K562 (cell line): ENCODE results near the gene EVI5. TPM values are rescaled to one million over a fixed set of nuclear protein-coding genes. Genes with fewer than 3 reads are reported as not detected.

Experiments
- ATAC-seq: fragments of 200-7000 bp; cut with Tn5 transposase; 3 replicates; pipeline ENCODE4 v1.9.1; 2020; ENCODE audit warnings: moderate library complexity
- BruUV-seq: library from RNA; stranded (reverse); fragments of 400-500 nt; replicated peaks from 2 replicates; lab custom pipeline; 2021; lab: Mats Ljungman, UMichigan
- CTCF ChIA-PET: fragments of 300-600 bp; formaldehyde crosslinking; extraction: SDS; loops from one replicate; lab custom pipeline; 2021; ENCODE audit warnings: low intra/inter-chr PET ratio; lab: Yijun Ruan, JAX
- POLR2A ChIA-PET: fragments of 300-600, 350-650 bp; sonication (Branson Sonifier 250); formaldehyde crosslinking; extraction: SDS; loops from one replicate; lab custom pipeline; 2021; ENCODE audit warnings: antibody characterized with exemption, inconsistent platforms; lab: Yijun Ruan, JAX
- DNase-seq, 4 experiments: peaks; one replicate each; pipeline versions ENCODE4 v3.0.0 to v3.0.0-alpha.2; 2011 to 2018; ENCODE audit warnings: low spot score in 3 of 4, mixed read lengths in 3 of 4; ENCODE audit errors: extremely low read depth in 1 of 4
- FAIRE-seq: peaks from 2 replicates; lab custom pipeline; 2011; peaks lifted over from hg19 to GRCh38; lab: Jason Lieb, UNC
- H2AFZ ChIP-seq: 2 replicates; pipeline ENCODE4 v1.6.0; 2011; ENCODE audit warnings: low read depth, low read length, control low read depth, inconsistent platforms
- H3K27ac ChIP-seq: fragments of 200-600 bp; 3 replicates; pipeline ENCODE4 v1.8.0; 2011; ENCODE audit warnings: low read depth, mild to moderate bottlenecking, control low read depth, inconsistent platforms, low read length, moderate library complexity, mixed read lengths; ENCODE audit errors: extremely low read depth
- H3K27me3 ChIP-seq, 2 experiments: fragments of 300-600 bp in 1 of 2; 2 replicates in 1 of 2; 3 replicates in 1 of 2; pipeline versions ENCODE4 v1.6.0 to v1.8.0; 2011; ENCODE audit warnings: inconsistent platforms in 2 of 2, low read length in 2 of 2, mild to moderate bottlenecking in 1 of 2, mixed read lengths in 1 of 2, moderate library complexity in 1 of 2; ENCODE audit not compliant: control insufficient read depth in 2 of 2, insufficient read depth in 2 of 2
- H3K36me3 ChIP-seq: fragments of 300-600 bp; 3 replicates; pipeline ENCODE4 v1.8.0; 2011; ENCODE audit warnings: mild to moderate bottlenecking, low read length, inconsistent platforms; ENCODE audit not compliant: control insufficient read depth, insufficient read depth
- H3K4me1 ChIP-seq, 2 experiments: fragments of 200-600 bp in 1 of 2; replicated peaks in 1 of 2; 2 replicates in 1 of 2; 3 replicates in 1 of 2; pipeline versions ENCODE4 v1.5.1 to v1.8.0; 2011; ENCODE audit warnings: inconsistent platforms in 2 of 2, low read length in 2 of 2, mild to moderate bottlenecking in 1 of 2, mixed read lengths in 1 of 2, moderate library complexity in 1 of 2; ENCODE audit not compliant: control insufficient read depth in 2 of 2, insufficient read depth in 2 of 2
- H3K4me2 ChIP-seq: 2 replicates; pipeline ENCODE4 v1.6.1; 2011; ENCODE audit warnings: low read length, control low read depth, inconsistent platforms, mixed read lengths; ENCODE audit not compliant: insufficient read depth
- H3K4me3 ChIP-seq: fragments of 200-600 bp; sonication (generic), shearing (Covaris generic); 2 replicates; pipeline ENCODE4 v1.5.1; 2016; ENCODE audit warnings: control low read depth, inconsistent platforms
- H3K79me2 ChIP-seq: fragments of 200-600 bp; 3 replicates; pipeline ENCODE4 v1.8.0; 2011; ENCODE audit warnings: low read length, inconsistent platforms; ENCODE audit not compliant: control insufficient read depth, insufficient read depth
- H3K9ac ChIP-seq, 2 experiments: 2 replicates each; pipeline versions ENCODE4 v1.6.0 to v1.6.1; 2011; ENCODE audit warnings: low read depth in 2 of 2, low read length in 2 of 2, control low read depth in 1 of 2, inconsistent platforms in 1 of 2, mild to moderate bottlenecking in 1 of 2, mixed read lengths in 1 of 2; ENCODE audit not compliant: insufficient read depth in 1 of 2
- H3K9me1 ChIP-seq: one replicate; pipeline ENCODE4 v1.6.0; 2011; ENCODE audit warnings: inconsistent platforms, mild to moderate bottlenecking, low read length, moderate library complexity; ENCODE audit not compliant: control insufficient read depth, insufficient read depth
- H3K9me3 ChIP-seq: replicated peaks from 2 replicates; pipeline ENCODE4 v1.5.1; 2011; ENCODE audit warnings: low read depth, low read length, inconsistent platforms; ENCODE audit not compliant: control insufficient read depth, insufficient read depth
- H4K20me1 ChIP-seq: replicated peaks from 2 replicates; pipeline ENCODE4 v1.6.1; 2011; ENCODE audit warnings: low read length, inconsistent platforms, mixed read lengths; ENCODE audit not compliant: control insufficient read depth, insufficient read depth
- CHAMP1 ChIP-seq: fragments of 450-650 bp; IDR thresholded peaks from 2 replicates; pipeline ENCODE4 v1.6.1; 2016; ENCODE audit warnings: mild to moderate bottlenecking
- SLC30A9 ChIP-seq: fragments of 250-450 bp; sonication (Bioruptor Pico); IDR thresholded peaks from 2 replicates; pipeline ENCODE4 v1.8.0; 2022; ENCODE audit warnings: mild to moderate bottlenecking, moderate library complexity
- SMARCA4 ChIP-seq: fragments of 450-650 bp; IDR thresholded peaks from 2 replicates; pipeline ENCODE4 v1.6.1; 2016
- THAP12 ChIP-seq: fragments of 250-450 bp; sonication (Bioruptor Pico); IDR thresholded peaks from 2 replicates; pipeline ENCODE4 v1.9.0; 2021; ENCODE audit warnings: mild to moderate bottlenecking, inconsistent platforms
- ZNF232 ChIP-seq: sonication (generic); formaldehyde crosslinking; IDR thresholded peaks from 2 replicates; pipeline ENCODE4 v1.8.0; 2022; ENCODE audit warnings: mild to moderate bottlenecking, missing genetic modification reagents
- WGBS: fragments of 100-300 bp; shearing (Covaris generic); methylation state at CpG from one replicate; pipeline ENCODE4 v1.1.6; 2016; ENCODE audit warnings: low coverage, mixed read lengths; ENCODE audit not compliant: insufficient coverage; ENCODE audit errors: missing lambda C conversion rate; 5-methylcytosine and 5-hydroxymethylcytosine counted together
- in situ Hi-C: fragments of 300-500 bp; cut with MboI; formaldehyde crosslinking; loops from 4 replicates; pipeline ENCODE4 v1.15.0; 2018; ENCODE audit warnings: inconsistent platforms, mixed read lengths
- intact Hi-C: fragments of 100-400 bp; cut with micrococcal nuclease; formaldehyde crosslinking; loops from 2 replicates; pipeline ENCODE4 v1.14.2; 2022
- polyA plus RNA-seq, 8 experiments: library from polyadenylated mRNA; depleted of rRNA in 4 of 8; stranded (reverse) in 5 of 8; unstranded in 3 of 8; fragments of >200 nt; fragmentation: Nextera tagmentation in 2 of 8; fragmentation: Illumina TruSeq in 1 of 8; extraction: Ambion mirVana in 2 of 8; extraction: Trizol in 1 of 8; gene quantifications; 2 replicates each; pipeline versions ENCODE4 v1.2.1 to v1.2.3, GENCODE V29; 2011 to 2014; ENCODE audit warnings: inconsistent platforms in 1 of 8, missing spikeins in 1 of 8
- total RNA-seq, 7 experiments: library from RNA; depleted of rRNA in 6 of 7; stranded (reverse); fragments of >200 nt in 6 of 7; fragmentation: Illumina TruSeq in 2 of 7; extraction: Trizol in 2 of 7; gene quantifications; 2 replicates each; pipeline versions ENCODE4 v1.2.1 to v1.2.3, GENCODE V29; 2011 to 2021; ENCODE audit warnings: low replicate concordance in 1 of 7
- TF ChIP-seq, protein P1 (sequence below): fragments of 450-650 bp; IDR thresholded peaks from 2 replicates; pipeline ENCODE4 v1.6.1; 2017; ENCODE audit warnings: antibody characterized with exemption
- TF ChIP-seq, protein P2 (sequence below): sonication (generic); formaldehyde crosslinking; IDR thresholded peaks from 2 replicates; pipeline ENCODE4 v1.8.0; 2023; ENCODE audit warnings: missing genetic modification reagents, mild to moderate bottlenecking, borderline replicate concordance

Gene EVI5
- total and polyA plus RNA-seq, 9 of the 15 experiments (the other 6 are each of a cell fraction or from before 2014, with no cell fraction given) = 1.7 to 50.1 (median 13.7) TPM

GRCh38 chr1:92748138-92748537, 36.8 kb downstream of the EVI5 start:
- Histone ChIP-seq H3K27me3 (no peaks in the 10 kb centered on the region), H3K27ac (no peak overlapping the region), H3K9me1 (no peaks in the 10 kb centered on the region), H3K9me3 (no peaks in the 10 kb centered on the region), H3K9ac (peak overlapping the region in 1 of 2 experiments; percentile 32; a peak in 1 of 4 replicates), H4K20me1 (no peaks in the 10 kb centered on the region; the same call in 1 of the 2 replicates), H3K4me2 (0 out of 2 replicates have a peak overlapping the region, but pooled peaks have one; percentile 17), H3K4me1 (peaks cover 0 to 6% of the 10 kb centered on the region in 2 experiments; a peak in 3 of 5 replicates), H3K4me3 (no peak overlapping the region), H3K79me2 (peaks cover 25% of the 10 kb centered on the region), H2AFZ (no peak overlapping the region), H3K36me3 (no peaks in the 10 kb centered on the region)
- POLR2A ChIA-PET = interaction anchor here (0.6 to 1.3 kb wide), 5 partner anchors 9 to 84 kb away, joined by 3 to 5 read pairs (median 4); partner anchors contain the start of genes EVI5 and RPL5
- in situ Hi-C loops (no loop called here), intact Hi-C loops (loop anchor here (5.0 kb wide), 1 partner anchor 84 kb away; the partner anchor contains the start of gene RPL5)
- peak in 1 of 4 experiments; percentile 27 for DNase-seq
- WGBS = 42% methylated on average over 3 of the region's 3 CpGs
- FAIRE-seq = peak; percentile 54
- no TSS peak for BruUV-seq
- ATAC-seq = peak; percentile 84
- CTCF ChIA-PET = interaction anchor here (1.4 kb wide), 1 partner anchor 70 kb away, joined by 7 read pairs; no protein-coding TSS in a partner anchor
- TF ChIP-seq SLC30A9 (CRISPR knock-in tag) (no peak), THAP12 (no peak), ZNF232 (CRISPR knock-in tag) (no peak), CHAMP1 (no peak), SMARCA4 (no peak)
- TF ChIP-seq, protein P1, sequence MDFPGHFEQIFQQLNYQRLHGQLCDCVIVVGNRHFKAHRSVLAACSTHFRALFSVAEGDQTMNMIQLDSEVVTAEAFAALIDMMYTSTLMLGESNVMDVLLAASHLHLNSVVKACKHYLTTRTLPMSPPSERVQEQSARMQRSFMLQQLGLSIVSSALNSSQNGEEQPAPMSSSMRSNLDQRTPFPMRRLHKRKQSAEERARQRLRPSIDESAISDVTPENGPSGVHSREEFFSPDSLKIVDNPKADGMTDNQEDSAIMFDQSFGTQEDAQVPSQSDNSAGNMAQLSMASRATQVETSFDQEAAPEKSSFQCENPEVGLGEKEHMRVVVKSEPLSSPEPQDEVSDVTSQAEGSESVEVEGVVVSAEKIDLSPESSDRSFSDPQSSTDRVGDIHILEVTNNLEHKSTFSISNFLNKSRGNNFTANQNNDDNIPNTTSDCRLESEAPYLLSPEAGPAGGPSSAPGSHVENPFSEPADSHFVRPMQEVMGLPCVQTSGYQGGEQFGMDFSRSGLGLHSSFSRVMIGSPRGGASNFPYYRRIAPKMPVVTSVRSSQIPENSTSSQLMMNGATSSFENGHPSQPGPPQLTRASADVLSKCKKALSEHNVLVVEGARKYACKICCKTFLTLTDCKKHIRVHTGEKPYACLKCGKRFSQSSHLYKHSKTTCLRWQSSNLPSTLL = no peak
- TF ChIP-seq, protein P2, sequence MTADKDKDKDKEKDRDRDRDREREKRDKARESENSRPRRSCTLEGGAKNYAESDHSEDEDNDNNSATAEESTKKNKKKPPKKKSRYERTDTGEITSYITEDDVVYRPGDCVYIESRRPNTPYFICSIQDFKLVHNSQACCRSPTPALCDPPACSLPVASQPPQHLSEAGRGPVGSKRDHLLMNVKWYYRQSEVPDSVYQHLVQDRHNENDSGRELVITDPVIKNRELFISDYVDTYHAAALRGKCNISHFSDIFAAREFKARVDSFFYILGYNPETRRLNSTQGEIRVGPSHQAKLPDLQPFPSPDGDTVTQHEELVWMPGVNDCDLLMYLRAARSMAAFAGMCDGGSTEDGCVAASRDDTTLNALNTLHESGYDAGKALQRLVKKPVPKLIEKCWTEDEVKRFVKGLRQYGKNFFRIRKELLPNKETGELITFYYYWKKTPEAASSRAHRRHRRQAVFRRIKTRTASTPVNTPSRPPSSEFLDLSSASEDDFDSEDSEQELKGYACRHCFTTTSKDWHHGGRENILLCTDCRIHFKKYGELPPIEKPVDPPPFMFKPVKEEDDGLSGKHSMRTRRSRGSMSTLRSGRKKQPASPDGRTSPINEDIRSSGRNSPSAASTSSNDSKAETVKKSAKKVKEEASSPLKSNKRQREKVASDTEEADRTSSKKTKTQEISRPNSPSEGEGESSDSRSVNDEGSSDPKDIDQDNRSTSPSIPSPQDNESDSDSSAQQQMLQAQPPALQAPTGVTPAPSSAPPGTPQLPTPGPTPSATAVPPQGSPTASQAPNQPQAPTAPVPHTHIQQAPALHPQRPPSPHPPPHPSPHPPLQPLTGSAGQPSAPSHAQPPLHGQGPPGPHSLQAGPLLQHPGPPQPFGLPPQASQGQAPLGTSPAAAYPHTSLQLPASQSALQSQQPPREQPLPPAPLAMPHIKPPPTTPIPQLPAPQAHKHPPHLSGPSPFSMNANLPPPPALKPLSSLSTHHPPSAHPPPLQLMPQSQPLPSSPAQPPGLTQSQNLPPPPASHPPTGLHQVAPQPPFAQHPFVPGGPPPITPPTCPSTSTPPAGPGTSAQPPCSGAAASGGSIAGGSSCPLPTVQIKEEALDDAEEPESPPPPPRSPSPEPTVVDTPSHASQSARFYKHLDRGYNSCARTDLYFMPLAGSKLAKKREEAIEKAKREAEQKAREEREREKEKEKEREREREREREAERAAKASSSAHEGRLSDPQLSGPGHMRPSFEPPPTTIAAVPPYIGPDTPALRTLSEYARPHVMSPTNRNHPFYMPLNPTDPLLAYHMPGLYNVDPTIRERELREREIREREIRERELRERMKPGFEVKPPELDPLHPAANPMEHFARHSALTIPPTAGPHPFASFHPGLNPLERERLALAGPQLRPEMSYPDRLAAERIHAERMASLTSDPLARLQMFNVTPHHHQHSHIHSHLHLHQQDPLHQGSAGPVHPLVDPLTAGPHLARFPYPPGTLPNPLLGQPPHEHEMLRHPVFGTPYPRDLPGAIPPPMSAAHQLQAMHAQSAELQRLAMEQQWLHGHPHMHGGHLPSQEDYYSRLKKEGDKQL = no peak
